ENCODE results near the gene LPAR3.

DNA sequence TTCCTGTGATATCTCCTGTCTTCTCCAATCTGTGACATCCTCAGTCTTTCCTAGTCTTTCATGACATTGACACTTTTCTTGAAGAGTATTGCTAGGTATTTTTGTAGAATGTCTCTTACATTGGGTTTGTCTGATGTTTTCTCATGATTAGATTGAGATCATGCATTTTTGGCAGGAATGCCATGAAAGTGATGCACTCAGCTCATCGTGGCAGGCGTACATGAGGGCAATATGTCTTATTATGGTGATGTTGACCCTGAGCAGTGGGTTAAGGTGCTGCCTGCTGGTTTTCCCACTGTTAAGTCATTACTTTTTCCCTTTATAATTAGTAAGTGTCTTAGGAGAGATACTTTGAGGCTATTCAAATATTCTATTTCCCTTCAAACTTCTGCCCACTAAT, 122.5 kb downstream of the LPAR3 start:
- TF ChIP-seq, protein P1, sequence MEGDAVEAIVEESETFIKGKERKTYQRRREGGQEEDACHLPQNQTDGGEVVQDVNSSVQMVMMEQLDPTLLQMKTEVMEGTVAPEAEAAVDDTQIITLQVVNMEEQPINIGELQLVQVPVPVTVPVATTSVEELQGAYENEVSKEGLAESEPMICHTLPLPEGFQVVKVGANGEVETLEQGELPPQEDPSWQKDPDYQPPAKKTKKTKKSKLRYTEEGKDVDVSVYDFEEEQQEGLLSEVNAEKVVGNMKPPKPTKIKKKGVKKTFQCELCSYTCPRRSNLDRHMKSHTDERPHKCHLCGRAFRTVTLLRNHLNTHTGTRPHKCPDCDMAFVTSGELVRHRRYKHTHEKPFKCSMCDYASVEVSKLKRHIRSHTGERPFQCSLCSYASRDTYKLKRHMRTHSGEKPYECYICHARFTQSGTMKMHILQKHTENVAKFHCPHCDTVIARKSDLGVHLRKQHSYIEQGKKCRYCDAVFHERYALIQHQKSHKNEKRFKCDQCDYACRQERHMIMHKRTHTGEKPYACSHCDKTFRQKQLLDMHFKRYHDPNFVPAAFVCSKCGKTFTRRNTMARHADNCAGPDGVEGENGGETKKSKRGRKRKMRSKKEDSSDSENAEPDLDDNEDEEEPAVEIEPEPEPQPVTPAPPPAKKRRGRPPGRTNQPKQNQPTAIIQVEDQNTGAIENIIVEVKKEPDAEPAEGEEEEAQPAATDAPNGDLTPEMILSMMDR (conservative IDR thresholded peaks at IDR 0.05; ENCODE audit: low read depth, low read length), result no peak
- no peak for TF ChIP-seq EZH2 (IDR thresholded peaks at IDR 0.05; ENCODE audit: low read length, unreplicated experiment)

Measured in PC-3 (cell line).